Measurements from ENCODE around the gene ARL15. TPM values are rescaled to one million over a fixed set of nuclear protein-coding genes. Genes with fewer than 3 reads are reported as not detected.

Gene ARL15
- total and polyA plus RNA-seq, 9 of the 15 experiments (the other 6 are each of a cell fraction or from before 2014, with no cell fraction given) = 18.5 to 80.4 (median 57.0) TPM

GRCh38 chr5:53924392-53924791, 386.0 kb downstream of the ARL15 start (continued):
- TF ChIP-seq MGA (IDR thresholded peaks at IDR 0.05) (no peak), TRIM24 (IDR thresholded peaks at IDR 0.05) (no peak), KLF1 (tag; IDR thresholded peaks at IDR 0.05) (no peak), RBM17 (IDR thresholded peaks at IDR 0.05; ENCODE audit: borderline replicate concordance, low read depth, low read length) (no peak), ZBTB26 (CRISPR knock-in tag; IDR thresholded peaks at IDR 0.05) (no peak), MECOM (CRISPR knock-in tag; IDR thresholded peaks at IDR 0.05) (no peak)

Data from K562 (cell line).